GM18867 (cell line): Measurements from ENCODE around the gene DOCK9.

ENCODE experiments used
- ATAC-seq: cut with Tn5 transposase; IDR thresholded peaks from one replicate; pipeline ENCODE4 v1.9.1; 2021; ENCODE audit warnings: mild to moderate bottlenecking, moderate library complexity; ENCODE audit not compliant: unreplicated experiment

Gene DOCK9

GRCh38 chr13:98976338-98976737, 1.5 kb downstream of the DOCK9 start:
- no peak for ATAC-seq

DNA sequence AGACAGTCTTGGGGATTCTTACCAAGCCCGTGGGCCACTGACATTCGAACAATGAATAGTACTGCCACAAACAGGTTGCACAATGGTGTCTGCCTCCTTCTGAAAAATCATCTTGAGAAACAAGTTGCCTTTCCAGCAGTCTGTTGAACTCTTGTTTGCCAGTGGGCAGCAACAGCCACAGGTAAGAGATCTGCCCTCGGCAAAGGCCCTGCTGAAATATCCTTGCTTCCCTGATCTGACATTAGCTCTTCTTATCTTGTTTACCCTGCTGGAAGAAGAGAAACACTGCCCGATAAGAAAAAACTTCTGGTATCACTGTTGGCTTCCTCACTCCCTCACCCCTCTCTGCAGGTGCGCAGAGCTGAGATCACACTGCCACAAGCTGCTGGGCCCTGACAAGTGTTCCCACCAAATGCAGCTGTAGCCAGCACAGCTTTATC, 2.0 kb downstream of the DOCK9 start:
- no peak for ATAC-seq

GRCh38 chr13:98974053-98974452, 3.8 kb downstream of the DOCK9 start:
- no peak for ATAC-seq

DNA sequence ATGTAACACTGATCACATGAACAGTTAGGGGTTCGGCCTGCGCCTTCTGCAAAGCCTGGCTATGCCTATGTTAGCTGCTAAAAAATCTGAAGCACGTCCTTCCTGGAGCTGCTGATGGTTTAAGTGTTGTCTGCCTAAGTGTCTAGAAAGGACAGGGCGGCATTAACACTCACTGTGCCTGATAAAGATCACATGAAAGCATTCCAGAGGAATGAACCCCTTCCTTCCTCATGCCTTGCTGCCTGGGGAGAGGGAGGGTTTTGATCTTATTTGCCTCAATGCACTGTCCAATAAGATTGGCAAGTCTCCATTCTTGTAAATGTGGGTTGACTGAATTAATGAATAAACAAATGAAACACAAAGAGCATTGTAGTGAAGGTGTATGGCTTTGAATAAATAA, 5.2 kb downstream of the DOCK9 start:
- no peak for ATAC-seq

DNA sequence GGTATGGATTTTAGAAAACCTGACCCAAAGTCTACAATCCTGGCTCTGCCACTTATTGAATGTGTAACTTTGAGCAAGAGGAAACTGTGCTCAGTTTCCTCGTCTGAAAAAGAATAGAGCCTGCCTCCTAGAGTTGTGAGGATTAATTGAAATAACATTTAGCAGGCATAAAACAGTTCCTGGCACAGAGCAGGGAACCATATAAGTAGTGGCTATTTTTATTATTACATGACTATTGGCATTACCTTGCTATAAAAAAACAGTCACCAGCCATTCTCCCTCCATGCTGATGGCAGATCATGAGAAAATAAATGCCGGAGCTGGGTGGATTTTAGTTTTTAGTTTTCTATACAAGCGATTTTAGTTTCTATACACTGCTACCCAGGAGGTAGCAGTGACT, 5.8 kb downstream of the DOCK9 start:
- ATAC-seq = no peak

DNA sequence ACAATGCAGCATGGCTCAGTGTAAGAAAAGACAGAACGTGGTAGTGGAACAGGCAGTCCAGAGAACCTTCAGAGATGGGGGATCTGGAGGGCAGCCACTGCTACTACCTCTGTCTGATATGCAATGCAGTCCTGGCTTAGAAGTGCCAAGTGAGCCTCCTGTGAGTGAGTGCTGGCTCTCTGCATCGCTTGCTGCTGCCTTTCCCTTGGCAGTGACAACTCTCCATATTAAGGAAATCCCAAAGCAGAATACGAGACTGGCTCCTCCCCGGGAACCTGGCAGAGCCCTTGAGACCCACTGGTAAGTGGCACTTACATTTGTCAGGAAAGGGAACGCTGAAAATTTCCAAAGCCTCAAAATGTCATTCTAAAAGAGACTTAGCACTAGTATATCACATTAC, 7.5 kb downstream of the DOCK9 start:
- no peak for ATAC-seq

DNA sequence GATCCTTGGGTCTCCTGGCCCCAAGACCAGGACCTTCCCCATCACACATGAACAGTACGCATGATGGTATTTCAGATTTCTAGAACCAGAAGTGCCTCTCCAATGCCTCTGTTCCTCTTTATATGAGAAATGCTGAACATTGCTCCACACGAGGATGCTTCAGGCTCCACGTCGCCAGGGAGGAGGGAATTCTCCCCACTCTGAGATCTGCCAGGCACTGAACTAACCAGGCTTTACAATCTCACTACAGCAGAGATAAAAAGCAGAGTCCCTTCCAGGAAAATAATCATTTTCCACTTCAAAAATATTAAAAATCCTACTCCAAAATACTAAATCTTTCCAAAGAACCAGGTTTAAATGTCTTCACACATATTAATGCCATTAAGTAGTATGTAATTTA, 10.4 kb downstream of the DOCK9 start:
- no peak for ATAC-seq

- ATAC-seq = no peak
Measured at GRCh38 chr13:98966019-98966418, 11.8 kb downstream of the DOCK9 start.

GRCh38 chr13:98965325-98965724, 12.5 kb downstream of the DOCK9 start:
- no peak for ATAC-seq

GRCh38 chr13:98963917-98964316, 13.9 kb downstream of the DOCK9 start:
- no peak for ATAC-seq

DNA sequence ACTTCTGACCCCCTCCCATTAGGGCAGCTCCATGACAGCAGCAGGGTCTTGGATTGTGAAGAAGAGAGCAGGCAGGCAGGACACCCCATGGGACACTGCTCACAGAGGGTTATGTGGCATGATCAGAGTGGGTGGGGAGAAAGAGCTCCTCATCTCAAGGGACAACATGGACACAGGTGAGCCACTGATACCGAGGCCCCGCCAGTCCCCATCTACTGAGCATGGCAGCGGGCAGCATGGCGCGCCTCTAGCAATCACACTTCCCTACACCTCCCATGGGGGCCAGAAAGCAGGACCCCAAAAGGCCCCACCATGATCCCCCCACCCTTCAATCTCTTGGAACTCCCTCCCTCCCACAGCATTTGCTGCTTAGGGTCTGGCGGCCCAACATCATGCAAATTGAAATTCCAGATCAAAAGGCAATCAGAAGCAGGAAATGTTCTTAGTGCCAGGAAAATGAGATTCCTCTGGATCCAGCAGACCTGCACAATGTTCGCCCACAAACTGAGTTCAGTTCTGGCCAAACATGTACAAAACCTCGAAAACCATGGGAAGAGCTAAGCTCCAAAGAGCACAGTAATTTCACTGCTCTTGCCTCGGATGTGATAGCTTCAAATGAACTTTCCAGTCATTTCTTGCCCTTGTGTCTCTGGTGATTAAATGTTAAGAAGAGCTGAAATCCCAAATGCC, 14.8 kb downstream of the DOCK9 start:
- ATAC-seq = no peak

- no peak for ATAC-seq
Measured at GRCh38 chr13:98961503-98962105, 16.3 kb downstream of the DOCK9 start.

DNA sequence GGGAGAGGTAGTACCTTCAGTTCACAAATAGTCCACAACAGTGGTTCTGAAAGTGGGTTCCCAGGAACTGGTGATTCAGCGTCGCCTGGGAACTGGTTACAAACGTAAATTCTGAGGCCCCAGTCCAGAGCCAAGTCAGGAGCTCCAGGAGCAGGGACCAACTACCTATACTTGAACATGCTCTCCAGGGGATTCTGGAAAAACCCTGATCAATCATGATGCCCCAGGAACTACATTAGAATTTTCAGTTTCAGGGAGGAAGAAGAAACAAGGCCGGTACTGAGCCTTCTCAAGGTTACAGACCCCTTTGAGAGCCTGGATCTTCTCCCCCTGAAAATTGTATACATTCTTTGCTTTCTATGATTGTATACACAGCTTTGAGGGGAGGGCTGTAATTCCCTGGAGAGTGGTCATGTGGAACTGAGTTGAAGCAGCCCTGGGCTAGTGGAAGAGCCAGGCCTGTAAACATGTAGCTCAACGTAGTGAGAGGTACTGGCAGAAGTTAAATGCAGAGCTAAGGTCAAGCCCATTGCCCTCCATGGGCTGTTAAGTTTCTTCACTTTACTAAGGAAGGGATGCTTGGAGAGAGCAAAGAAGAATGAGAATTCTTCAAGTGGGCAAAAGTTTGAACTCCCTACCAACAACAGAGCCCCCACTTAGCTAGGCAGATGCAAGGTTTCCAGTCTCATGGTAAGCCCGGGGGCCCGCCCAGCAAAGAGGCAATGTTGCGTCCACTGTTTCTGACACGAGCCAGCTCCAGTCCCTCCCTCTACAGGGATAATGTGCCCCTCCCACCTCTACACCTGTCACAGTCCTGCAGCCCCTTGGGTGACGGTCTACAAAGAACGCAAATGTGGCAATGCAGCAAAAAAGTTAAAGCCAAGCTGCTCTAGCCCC, 17.0 kb downstream of the DOCK9 start:
- ATAC-seq = no peak

DNA sequence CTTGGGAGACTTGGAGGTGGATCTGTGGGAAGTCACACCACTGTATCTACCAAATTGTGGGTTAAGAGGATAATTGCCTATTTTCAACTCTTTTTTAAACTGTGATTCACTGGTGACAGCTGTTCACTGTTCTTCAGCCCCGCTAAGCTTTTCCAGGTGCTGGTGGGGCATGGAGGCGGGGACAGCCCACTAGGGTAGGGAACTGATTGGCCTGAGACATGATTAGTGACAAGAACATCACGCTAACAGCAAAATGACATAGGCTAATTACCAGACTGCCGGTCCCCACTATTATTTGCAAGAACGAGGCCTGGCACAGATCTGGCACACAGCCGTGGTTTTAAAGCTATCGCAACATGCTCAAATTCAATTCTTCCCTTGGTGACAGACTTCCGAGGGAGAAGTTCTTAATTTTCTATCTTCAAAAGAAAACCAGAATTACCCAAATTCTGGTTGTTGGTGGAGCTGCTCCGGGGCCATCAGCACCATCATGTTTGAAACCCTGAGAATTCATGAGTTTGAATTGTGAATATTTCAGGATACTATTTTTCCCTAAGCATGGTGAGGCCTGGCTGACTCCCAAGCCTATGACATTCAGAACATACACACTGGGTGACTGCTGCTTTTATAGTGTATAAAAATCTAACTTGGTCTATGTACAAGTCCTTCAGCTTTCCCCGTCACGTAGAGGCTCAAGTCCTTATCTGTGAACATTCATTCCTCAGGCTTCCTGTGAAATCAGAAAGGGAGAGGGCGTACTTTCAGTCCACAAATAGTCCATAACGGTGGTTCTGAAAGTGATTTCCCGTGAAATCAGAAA, 17.9 kb downstream of the DOCK9 start:
- ATAC-seq = no peak

DNA sequence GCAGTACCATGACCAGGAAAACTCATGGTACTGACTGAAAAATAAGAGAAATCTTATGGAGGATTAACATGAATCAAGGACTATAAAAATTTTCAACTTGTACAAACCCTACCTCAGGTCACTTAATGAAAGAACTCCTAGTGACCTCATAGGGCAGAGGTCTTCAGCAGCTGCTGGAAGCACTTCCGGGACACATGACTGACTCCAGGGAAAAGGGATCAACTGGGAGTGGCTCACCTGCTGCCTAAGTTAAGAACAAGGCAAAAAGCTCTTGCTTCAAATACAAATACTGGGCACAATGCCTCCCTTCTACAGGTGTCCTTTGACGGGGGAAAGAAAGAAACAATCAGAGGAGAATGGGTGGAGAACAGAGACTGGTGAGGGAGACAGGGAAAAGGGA, 18.6 kb downstream of the DOCK9 start:
- no peak for ATAC-seq

- no peak for ATAC-seq
Measured at GRCh38 chr13:98958443-98958794, 19.4 kb downstream of the DOCK9 start.

- ATAC-seq = no peak
Measured at GRCh38 chr13:98957731-98958442, 20.0 kb downstream of the DOCK9 start.

GRCh38 chr13:98955336-98955735, 22.5 kb downstream of the DOCK9 start:
- ATAC-seq = no peak

- ATAC-seq = no peak
Measured at GRCh38 chr13:98954313-98954712, 23.6 kb downstream of the DOCK9 start.

GRCh38 chr13:98951266-98951665, 26.6 kb downstream of the DOCK9 start:
- ATAC-seq = no peak
